T-helper 1 cell treated with Interleukin-12 subunit alpha and Interleukin-12 subunit beta and Interleukin-4 antibody, amounts not matched to agents 30 ng/mL and 1 ng/mL, for 36 hours (primary cell): Measurements from ENCODE around the gene ARL15. TPM values are rescaled to one million over a fixed set of nuclear protein-coding genes. Genes with fewer than 3 reads are reported as not detected.
"Not testable (repeated sequence)": the region's sequence is repeated elsewhere in the genome, so short reads cannot be mapped to it uniquely, and the experiment has no call there.

Source experiments
- intact Hi-C: fragments of 100-400 bp; cut with micrococcal nuclease; formaldehyde crosslinking; loops from one replicate; pipeline ENCODE4 v1.15.1; 2024
- total RNA-seq: library from RNA; stranded (reverse); gene quantifications from 2 replicates; pipeline ENCODE4 v1.2.3, GENCODE V29; 2022

ARL15 gene
- total RNA-seq, 1 donor from 2014 or later: 13.1 TPM

DNA sequence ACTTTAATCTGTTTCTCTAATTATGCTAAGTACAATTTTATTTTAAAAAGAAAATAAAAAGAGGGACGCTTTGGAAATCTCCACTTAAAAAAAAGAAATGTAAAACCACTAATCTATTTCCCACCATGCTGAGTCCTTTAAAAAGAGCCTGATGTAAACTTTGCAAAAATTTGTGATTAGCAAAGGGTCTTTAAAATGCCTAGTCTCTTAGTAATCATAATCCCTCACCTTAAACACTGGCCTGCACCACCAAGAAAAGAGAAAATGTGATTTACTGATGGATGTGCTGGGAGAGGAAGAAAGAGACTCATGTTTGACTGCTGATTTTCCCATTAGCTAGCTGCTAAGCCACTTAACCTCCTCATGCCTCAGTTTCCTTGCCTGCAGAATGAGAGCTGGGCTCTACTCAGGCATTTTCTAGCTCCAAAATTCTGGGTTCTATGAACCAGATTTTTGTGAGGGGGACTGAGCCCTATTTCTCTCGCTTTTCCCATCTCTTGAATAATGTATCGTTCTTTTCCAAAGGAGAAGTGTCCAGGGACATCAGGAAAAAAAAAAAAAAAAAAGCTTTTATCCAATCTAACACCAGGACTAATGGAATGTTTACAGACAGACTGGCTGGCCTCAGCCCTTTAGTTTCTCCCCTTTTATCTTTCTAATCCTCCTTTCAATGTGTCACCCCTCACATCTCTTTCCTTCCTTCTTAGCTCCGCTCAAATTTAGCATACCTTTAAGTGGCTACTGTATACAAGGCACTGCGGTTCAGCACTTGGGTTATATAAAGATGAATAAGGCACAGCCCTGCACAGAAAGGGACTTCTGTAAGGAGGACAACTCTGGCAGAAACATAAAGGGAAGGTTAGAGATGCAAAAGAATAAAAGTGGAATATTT, 312.4 kb downstream of the ARL15 start:
- intact Hi-C loops: no loop called here

DNA sequence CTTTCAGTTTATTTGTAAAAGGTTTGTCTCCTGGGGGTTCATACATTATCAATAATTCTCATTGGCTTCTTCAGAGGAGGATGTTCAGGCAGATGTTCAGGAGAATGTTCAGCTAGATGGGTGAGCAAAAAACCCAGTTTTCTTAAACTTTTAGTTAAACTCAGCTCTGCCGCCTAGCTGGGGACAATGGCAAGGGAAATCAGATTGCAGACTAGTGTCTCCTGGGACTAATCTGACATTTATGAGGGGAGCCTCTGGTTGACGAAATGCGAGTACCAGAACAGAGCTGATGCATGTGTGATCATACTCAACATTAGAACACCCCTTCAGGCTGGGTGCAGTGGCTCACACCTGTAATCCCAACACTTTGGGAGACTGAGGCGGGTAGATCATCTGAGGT, 314.4 kb downstream of the ARL15 start:
- intact Hi-C loops: no loop called here

DNA sequence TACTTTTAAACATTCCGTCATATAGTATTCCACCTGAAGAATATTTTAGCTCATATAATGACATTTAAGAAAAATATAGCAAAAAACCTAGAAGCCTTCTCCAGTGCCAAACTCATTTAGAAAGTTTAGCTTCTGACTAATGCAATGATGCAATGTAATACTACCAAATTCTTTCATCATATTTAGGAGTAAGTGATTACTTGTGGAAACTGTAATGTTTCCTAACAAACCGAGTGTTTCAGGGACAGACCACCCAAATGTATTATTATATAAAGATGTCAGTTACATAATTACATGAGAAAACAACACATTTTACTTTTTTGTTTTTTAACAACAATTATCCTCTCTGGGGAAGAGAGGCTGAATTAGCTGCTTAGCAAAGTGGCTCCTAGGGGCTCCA, 316.2 kb downstream of the ARL15 start:
- intact Hi-C loops: no loop called here

GRCh38 chr5:53991942-53992341, 318.4 kb downstream of the ARL15 start:
- intact Hi-C loops: loop anchor here (2.0 kb wide), 1 partner anchor 513 kb away; no protein-coding TSS in a partner anchor

DNA sequence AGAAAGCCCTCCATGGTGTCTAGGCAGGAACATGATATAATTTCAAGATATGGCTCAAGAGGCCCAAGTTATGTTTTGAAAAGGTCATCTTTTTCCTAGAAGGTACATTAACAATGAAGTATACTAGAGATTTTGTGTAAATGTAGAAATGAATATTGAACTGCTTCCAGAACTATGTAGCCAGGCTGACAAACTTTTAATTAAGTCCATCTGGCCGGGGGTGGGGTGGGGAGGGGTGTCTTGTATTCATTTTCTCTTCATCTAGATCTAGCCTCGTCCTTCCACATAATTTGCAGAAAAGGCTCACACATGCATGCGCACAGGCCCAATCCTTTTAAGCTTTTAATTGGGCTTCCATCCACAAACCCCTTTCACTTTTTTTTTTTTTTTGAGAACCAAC, 323.3 kb downstream of the ARL15 start:
- intact Hi-C loops: no loop called here

DNA sequence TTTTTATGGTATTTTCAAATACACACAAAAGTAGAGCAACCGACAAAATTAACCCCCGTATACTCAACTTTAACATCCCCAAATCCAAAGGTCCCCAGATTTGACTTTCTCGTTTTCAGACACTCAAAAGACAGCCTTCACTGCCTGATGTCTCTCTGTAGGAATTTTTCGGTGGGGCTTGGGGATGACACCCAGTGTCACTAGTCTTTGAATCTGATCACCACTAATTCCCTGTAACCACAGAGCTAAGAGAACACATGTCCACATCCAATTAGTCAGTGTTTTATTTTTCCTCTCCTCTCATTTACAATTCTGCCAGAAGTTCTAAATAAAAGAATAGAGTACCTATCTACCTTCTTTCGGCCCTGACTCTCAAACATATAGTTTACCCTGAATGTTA, 324.6 kb downstream of the ARL15 start:
- intact Hi-C loops: no loop called here

DNA sequence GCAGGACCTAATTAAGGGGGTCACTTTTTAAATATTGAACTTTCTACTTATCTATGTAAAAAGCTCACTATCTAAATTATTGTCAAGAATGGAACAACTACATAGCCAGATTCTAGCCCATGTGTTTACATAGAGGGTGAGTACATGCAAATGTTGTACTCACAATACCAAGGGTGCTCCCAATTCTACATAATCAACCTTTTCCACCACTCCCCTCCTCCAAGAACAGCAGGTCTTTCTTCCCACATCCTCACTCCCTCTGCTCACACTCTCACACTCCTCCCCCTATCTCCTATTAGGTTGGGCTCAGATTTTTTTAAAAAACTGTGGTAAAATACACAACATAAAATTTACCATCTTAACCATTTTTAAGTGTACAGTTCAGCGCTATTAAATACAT, 325.4 kb downstream of the ARL15 start:
- intact Hi-C loops: no loop called here

- intact Hi-C loops: no loop called here
Observed at GRCh38 chr5:53983568-53984460, 326.6 kb downstream of the ARL15 start.

DNA sequence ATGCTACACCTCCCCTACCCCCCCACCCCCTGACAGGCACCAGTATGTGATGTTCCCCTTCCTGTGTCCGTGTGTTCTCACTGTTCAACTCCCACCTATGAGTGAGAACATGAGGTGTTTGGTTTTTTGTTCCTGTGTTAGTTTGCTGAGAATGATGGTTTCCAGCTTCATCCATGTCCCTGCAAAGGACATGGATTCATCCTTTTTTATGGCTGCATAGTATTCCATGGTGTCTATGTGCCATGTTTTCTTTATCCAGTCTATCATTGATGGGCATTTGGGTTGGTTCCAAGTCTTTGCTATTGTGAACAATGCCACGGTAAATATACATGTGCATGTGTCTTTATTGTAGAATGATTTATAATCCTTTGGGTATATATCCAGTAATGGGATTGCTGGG, 328.1 kb downstream of the ARL15 start:
- intact Hi-C loops: not testable (repeated sequence)

GRCh38 chr5:53980061-53980460, 330.3 kb downstream of the ARL15 start:
- intact Hi-C loops: no loop called here

DNA sequence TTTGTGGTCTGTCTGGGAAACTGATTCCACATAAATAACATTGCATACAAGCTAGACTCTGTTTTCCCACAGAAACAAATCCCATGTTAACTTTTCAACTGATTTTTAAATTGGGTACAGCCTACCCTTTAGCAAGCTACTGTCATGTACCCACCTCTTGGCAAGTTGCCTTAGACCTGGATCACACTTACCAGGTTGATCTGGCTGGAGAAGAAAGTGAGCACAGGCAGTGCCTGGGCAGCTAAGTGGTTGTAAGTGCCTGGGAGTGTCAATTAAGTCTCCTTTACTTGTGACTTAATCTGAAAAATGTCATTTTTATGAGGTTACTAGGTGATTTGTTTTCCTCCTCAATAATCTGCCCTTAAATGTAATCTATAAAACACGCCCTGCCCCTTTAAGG, 336.4 kb downstream of the ARL15 start:
- intact Hi-C loops: no loop called here

DNA sequence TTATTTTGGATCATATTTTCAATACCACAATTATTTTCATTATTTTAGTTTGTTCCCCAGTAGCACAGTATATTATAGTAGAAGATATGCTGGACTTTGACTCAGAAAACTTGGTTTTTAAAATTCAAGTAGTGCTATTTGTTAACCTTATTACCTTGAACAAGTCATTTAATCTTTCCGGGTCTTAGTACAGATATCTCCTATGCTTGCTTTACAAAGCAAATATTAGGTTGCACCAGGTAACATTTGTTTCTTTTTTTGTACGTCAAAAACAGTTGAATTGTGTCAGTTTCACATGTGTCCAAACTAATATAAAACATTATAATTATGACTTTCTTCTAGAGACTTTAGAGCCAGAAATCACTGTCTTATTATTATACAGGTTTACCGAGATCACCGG, 338.1 kb downstream of the ARL15 start:
- intact Hi-C loops: no loop called here

- intact Hi-C loops: no loop called here
Observed at GRCh38 chr5:53971551-53971950, 338.8 kb downstream of the ARL15 start.

- intact Hi-C loops: no loop called here
Observed at GRCh38 chr5:53971131-53971530, 339.2 kb downstream of the ARL15 start.

GRCh38 chr5:53970475-53970874, 339.9 kb downstream of the ARL15 start:
- intact Hi-C loops: no loop called here

- intact Hi-C loops: no loop called here
Observed at GRCh38 chr5:53969176-53969730, 341.1 kb downstream of the ARL15 start.

DNA sequence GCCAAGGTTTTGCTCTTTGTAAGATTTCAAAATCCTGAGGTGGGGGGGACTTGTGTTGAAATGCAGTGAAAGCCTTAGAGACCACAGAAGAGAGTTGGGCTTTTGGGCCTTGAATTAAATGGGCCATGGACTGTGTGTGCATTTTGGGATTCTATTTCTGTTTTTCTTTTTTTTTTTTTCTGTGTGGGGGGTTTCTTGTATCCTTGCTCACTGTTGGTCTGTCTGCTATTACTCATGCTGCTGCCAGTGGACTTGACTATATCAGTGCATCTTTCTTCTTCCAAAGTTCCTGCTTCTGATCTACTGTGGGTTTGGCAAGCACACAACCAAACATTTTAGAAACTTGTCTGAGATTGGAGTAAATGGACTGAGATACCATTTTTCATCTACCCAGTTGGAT, 344.9 kb downstream of the ARL15 start:
- intact Hi-C loops: loop anchor here (2.0 kb wide), 1 partner anchor 263 kb away; no protein-coding TSS in a partner anchor

DNA sequence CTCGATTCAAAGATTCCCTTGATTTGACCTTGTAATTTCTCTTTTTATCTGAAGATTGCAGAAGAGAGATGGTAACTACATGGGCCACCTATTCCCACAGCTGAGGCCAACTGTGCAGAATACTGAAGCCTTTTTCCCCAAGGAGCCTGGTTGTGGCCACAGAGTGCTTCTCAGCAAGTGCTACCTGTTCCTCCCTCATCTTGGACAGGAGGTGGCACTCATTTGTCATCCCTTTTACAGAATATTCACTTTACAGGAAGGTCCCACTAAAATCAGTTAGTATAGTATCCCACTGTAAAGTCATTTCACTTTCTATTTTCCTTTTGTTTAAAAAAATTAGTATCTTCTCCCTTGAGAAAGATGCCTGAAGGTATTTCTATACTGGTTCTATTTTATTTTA, 346.4 kb downstream of the ARL15 start:
- intact Hi-C loops: loop anchor here (2.0 kb wide), 1 partner anchor 265 kb away; no protein-coding TSS in a partner anchor

- intact Hi-C loops: no loop called here
Observed at GRCh38 chr5:53962306-53962705, 348.1 kb downstream of the ARL15 start.

DNA sequence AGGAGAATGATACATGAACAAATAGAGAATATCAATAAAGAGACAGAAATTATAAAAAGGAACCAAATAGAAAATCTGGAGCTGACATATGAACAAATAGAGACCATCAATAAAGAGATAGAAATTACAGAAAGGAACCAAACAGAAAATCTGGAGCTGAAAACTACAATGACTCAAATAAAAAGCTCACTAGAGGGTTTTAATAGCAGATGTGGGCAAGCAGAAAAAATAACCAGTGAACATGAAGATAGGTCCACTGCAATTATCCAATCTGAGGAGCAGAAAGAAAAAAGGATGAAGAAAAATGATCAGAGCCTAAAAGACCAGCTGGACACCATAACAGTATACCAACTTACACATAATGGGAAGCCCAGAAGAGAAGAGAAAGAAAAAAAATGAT, 353.7 kb downstream of the ARL15 start:
- intact Hi-C loops: no loop called here

- intact Hi-C loops: no loop called here
Observed at GRCh38 chr5:53956196-53956595, 354.2 kb downstream of the ARL15 start.

GRCh38 chr5:53950621-53951020, 359.8 kb downstream of the ARL15 start:
- intact Hi-C loops: no loop called here
